ENCODE results near the gene SPON2.

DNA sequence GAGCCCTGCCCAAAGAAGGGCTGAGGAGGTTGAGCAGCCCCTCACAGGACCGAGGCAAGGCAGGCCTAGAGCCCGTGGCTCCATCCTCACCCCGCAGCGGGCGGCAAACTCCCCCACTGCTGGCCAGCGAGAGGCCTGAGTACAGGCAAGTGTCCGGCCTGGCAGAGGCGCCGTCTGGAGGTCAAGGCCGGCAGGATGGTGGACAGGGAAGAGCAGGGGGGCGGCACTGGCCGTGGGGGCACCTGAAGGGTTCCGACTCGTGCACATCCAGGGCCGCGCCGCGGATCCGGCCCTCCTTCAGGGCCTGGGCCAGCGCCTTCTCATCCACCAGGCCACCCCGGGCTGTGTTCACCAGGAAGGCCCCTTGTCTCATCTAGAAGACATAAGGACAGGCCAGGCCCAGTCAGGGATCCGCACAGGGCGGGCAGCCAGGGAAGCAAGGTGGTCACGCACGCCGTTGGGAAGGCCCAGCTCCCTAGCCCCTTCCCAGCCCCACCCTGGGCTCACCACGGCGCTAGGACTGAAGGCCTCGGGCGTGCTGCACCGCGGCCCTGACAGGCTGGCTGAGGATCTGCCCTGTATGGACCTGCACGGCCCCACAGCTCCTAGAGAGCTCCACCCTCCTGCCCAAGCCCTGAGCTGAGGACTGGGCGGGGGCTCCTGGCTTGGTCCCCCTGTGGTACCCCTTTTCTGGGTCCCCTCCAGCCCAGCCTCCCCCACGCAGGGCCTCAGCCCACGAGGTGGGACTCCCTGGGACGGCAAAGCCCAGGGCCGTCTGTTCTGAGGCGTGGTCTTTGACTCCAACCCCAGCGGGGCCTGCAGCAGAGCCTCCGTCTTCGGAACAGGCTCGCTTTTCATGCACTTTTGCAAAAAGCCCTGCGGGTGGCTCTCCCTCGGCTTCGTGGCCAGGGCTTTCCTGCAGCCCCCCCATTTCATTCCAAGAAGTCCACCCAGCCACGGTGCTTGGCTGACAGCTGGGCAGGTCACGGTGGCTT is 42.0 kb upstream of the SPON2 start:
- no peak for TF ChIP-seq CTCF (IDR thresholded peaks at IDR 0.05)
- TF ChIP-seq POLR2A (IDR thresholded peaks at IDR 0.05) = no peak

All from thyroid gland (tissue), 4 donors.